ENCODE data around the gene BBS7.
A peak's percentile ranks its signal among the peaks of the same experiment; 100 is the strongest.

BBS7 gene

DNA sequence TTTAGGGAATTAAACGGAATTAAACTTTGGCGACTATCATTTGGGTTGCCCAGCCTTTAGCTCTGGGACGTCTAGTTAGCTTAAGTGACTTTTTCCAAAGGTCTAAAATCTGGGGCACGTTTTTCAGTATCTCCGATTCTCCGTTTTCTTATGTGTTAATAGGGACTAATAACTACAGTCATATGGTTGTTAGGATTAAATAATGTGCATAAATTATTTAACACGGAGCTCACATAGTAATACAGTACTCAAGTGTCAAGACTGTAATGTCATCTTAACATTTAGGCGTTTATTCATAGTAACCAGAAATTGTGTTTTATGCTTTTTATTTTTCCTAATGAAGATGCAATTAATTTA lies 46.1 kb downstream of the BBS7 start:
- no peak for DNase-seq

DNA sequence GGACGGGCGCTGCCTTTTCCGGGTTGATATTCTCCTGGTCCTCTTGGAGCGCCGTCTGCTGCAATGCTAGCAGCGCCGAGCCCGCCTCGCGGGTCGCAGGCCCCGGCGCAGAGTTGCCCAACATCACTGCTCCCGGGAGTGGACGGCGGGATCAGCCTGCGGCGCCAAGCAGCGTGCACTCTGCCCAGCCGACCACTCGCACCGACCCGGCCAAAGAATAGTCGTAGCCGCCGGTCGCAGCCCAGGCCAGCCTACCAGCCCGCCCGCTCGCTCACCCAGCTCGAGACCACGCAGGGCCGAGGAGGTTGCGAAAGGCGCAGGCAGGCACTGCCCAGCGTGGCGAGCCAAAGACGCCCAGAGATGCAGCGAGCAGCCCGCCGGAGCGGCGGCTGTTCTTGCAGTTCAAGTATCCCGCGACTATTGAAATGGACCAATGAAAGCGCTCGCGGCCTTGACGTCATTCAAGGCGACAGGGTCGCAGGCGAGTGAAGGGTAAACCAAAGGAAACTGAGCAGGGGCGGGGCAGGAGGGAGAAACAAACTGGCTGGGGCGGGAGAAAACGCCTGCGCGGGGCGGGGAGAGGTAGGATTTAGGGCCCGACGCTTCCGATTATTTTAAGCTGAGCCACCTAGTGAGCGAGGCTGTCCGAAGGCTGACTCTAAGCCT lies 46.6 kb downstream of the BBS7 start, which contains the start of gene CCNA2:
Gene CCNA2, minus strand, starts transcription at position 379 of the 666 bp plus-strand sequence. Its CDS starts 255 bp downstream, at position 124.
- DNase-seq, result peak; percentile 93

DNA sequence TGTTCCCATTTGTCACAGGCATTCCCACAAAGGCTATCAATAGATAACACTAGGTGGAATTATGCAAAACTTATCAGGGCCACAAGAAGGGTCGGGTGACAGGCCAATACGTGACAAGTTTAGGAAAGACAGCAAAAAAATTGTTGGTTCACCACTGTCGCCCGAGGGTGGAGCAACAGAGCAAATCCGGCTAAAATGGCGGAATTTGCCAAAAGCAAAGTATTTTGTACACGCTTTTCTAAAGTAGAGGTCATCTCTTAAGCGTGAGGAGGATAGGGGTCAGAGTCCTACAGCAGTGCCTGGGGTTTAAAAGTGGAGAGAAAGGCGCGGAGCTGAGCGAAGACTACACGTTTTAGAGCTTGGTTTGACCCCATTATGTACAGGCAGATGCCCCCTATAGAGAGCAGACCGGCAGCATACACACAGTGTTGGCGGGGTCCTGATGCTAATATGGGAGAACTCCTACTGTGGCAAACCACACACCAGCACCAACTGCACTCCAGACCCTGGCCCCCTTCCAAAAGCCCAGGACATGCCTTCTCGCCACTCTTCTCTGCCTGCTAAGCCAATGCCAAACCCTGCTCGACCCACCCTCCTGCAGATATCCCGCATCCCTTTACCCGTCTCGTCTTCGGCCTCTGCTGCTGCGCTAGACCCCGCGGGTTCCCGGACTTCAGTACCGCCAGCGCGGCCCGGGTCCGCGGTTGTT lies 47.3 kb downstream of the BBS7 start:
- DNase-seq, result peak; percentile 9

DNA sequence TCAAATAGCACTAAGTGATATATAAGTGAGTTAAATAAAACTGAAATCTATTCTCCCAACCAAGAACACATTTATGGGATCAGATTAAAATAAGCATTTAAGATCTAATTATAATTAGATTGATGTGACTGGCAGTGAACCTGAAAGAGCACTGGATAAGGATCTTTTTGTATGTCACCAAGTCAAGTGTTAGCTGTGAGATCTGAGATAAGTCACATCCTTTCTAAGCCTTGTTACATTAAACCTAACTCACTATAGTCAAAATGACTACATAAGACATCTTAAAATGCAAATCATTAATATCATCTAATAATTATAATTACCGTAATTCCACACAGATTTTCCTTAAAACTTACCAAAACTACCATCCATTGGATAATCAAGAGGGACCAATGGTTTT lies 48.2 kb downstream of the BBS7 start:
- no peak for DNase-seq

DNA sequence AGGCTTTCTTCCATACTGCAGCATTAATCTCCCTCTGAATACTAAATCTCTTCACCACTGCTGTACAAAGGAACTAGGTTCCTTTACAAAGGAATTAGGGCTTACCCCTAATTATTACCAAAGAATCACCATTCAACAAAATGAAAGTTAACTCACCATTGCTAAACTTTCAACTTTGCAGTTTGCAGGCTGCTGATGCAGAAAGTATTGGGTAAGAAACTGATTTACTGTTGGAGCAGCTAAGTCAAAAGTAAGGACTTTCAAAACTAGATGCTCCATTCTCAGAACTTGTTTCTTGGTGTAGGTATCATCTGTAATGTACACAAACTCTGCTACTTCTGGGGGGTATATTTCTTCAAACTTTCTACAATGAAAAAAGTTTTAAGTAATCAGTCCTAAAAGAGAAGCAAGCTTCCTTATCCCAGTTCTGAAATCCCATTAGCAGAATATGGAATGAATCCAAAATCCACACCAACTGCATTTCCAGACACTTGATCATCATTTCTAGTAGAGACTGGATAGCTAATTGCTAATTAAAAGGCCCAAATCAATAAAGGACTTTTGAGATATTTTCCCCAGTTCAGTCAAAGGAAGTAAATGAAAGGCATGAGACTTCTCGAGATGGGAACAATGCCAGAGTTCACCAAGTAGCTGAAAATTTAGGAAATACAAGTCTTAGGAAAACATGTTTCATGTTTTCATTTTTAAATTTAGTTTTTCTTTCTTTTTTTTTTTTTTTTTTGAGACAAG lies 50.9 kb downstream of the BBS7 start:
- no peak for DNase-seq

DNA sequence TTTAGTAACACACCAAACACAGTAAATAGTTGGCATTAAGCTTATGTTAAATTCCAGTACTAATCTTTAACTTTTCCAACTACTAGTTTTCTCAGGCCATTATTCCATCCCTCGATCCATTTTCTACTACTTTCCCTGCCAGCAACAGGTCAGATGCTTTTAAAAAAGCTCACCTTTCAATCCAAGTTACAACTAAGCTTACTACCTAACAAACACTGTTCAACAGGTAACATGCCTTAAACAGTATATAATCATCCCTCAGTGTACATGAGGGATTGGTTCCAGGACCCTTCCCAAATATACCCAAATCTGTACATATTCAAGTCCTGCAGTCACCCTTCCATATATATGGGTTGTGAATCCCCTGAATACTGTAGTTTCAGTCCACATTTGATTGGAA lies 52.1 kb downstream of the BBS7 start:
- DNase-seq, result no peak

DNA sequence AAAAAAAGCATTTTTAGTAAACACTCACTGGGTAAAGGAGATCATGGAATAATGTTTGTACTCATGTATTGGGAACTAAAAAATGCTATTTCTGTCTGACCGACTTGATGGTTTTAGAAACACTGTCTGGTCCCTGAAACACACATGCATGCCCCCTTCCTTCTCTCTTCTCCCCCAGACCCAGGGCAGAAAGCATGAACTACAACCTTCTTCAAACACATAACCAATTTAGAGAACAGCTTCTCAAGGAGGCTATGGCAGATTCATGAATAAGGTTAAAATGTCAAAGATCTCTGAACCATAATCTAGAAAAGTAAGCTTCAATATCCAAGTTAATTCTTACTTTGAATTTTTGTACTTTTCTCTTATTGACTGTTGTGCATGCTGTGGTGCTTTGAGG lies 52.6 kb downstream of the BBS7 start:
- no peak for DNase-seq

DNA sequence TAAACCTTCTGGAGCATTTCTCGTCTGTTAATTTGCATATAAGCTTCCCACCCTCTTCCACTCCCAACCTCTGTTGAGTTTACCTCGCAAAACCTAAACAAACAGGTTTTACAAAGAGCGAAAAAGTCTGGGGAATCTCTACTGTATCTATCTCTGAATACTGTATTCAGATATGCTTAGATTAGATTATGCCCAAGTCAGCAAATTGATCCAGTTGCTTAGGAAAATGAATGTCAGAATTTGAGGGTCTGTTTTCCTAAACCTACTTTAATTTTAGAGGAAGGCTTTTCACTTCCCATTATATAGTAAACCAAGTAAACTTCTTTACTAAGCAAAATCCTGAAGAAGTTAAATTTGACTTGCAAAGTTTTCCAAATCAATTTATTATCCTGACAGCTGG lies 53.3 kb downstream of the BBS7 start:
- DNase-seq, result no peak

DNA sequence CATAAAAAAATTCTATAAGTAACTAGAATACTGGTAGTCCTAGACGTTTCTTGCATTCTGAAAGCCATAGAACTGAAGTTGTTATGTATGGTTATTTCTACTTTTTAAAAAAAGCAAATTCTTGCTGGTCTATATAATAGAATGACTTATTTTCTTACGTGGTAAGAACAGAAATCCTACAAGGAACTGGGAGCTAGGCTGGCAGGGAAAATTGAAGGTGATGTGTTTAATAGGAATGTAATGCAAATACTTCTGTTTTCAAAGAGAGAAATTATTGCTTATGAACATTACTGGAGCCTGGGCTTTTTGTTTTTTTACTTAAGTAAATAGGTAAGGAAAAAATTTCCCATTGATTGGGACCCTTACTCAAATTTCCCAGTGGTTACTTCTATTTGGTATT lies 55.5 kb downstream of the BBS7 start:
- no peak for DNase-seq

DNA sequence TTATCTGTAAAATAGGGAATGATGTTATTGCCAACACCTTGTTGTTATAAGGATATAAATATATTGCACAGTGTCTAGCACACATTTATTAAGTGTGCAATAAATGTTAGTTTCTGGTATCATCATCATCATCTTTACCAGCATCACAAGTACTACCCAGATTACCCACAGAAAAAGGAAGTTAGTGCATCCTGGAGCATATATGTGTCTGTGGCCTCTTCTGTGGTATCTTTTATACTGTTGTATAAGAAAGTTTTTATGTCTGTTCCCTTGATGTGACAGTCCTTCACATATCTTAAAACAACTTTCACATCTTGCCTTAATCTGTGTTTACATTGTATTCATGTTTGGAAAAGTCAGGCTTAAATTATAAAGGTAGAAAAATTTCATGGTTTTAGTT lies 59.2 kb downstream of the BBS7 start:
- no peak for DNase-seq

DNA sequence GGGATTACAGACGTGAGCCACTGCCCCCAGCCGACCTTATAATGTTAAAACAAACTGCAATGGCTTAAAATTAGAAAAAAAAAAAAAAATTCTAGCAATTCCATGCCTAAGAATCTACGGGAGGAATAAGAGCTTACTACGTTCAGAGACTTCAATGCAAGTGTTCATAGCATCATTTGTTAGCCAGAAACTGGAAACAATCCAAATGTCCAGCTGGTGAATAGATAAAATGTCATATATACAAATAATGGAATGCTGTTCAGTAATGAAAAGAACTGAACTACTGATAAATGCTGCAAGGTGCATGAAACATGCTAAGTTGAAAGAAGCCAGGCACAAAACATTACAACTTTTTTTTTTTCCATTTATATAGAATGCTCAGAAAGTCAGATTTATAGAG lies 63.9 kb downstream of the BBS7 start:
- DNase-seq, result no peak

DNA sequence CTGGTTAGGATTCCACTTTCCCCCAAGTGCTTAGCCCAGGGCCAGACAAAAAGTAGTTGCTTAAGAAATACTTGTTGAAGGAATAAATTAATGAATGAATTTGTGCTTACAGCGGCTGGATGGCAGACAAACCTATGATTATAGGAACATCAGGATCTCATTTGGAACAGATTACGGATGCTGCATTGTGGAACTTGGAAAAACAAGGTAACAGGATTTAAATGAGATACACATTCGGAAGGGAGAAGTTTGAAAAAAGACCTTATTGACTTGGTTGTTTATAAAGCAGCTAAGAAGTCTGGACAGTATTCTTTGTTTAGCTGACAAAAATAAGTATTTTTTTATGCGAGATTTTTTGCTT lies 68.6 kb downstream of the BBS7 start:
- no peak for DNase-seq

DNA sequence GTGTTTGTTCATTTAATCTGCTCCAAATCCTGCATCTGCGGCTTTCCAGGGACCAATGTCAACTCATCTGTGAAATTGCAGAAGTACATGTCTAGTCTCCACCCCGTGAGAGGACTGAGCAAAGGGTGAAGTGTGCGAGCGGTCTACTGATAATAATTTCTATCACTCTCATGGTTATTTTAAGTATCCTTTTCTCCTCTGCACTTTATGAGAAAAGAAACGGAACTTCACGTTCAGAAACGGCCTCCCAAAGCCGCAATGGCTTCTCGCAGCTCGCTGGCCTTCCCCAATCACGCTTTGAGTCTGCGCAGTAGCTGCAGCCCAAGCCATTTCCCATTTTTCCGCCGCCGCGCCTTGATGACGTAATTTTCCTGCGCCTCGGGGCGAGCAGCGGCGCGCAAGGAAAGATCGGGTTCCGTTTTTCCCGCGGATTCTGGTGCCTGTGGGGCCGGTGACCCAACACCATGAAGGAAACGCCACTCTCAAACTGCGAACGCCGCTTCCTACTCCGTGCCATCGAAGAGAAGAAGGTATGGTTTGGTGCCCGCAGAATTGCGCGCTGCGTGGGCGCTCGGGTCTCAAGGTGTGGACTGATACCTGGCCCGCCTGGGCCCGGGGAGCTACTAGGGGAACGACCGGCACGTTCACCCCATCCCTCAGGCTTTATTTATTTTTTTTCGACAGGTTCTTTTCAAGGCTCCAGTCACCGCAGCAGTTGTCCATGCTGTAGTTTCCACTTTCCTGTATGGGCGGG lies 69.1 kb downstream of the BBS7 start, which contains the start of gene EXOSC9:
Gene EXOSC9, plus strand, starts transcription at position 363 of the 754 bp plus-strand sequence. Its CDS starts 102 bp downstream, at position 465.
- DNase-seq, result peak; percentile 88

DNA sequence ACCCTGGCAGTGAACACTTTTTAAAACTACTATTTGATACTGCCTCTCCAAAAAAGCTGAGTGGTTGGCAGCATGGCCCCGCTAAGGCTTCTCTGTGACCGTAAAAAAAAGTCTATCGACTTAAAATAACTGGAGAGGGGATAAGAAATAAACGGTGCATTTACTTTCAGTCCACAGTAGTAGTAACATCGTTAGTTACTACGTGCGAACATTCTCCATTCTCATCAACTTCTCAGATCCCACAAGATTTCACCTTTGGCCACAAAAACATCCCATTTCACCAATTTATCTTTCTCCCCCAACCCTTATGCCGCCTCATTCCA lies 69.7 kb downstream of the BBS7 start:
- no peak for DNase-seq

DNA sequence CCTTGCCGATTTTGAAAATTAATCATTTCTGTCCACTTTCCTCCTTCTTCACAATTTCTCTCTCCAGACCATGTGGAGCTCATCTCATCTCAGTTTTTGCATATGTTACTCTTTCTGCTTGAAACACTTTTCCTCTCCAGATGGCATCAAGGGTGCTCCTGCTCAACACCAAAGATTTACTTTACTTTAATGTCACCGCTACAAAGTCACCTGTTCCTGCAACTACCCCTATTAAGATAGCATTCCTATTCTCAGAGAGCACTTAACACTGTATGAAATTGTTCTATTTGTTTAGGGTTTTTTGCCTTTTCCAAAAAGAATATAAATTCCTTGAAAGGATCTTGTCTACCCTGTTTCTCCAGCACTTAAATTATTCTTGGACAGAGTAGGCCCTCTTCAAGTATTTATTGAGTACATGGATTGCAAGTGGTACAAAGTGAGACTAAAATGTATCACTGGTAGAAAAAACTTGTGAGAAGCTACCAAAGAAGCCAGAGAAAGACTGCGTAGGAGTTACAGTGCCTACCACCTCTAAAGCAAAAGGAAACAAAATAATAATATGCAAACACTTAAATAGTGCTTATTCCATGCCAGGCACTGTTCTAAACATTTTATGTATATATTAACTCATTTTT lies 70.3 kb downstream of the BBS7 start:
- no peak for DNase-seq

DNA sequence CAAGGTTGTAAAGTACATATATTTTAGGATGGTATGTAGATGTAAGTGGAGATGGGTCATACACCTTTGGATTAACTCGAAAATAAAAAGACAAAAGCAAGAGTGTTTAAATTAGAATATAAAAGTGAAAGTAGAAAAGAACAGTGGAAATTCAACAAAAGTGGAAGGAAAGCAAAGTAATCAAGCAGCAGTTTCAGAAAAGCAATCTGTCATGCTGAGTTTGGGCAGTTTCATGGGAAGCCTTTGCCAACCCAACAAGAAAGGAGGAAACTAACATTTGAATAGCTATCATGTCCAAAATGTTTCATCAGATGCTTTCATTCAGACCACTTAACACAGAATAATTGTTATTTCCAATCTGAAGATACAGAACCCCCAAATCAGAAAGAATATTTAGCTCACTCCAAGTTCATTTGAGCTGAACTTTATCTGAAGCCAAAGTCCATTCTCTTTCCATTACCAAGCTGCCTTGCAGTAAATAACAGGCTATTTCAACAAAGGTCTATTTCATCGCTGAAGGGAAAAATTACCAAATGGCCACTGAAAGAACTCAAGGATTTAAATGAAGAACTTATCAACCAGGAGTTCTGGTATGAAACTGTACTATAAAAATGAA lies 71.0 kb downstream of the BBS7 start:
- DNase-seq, result no peak

DNA sequence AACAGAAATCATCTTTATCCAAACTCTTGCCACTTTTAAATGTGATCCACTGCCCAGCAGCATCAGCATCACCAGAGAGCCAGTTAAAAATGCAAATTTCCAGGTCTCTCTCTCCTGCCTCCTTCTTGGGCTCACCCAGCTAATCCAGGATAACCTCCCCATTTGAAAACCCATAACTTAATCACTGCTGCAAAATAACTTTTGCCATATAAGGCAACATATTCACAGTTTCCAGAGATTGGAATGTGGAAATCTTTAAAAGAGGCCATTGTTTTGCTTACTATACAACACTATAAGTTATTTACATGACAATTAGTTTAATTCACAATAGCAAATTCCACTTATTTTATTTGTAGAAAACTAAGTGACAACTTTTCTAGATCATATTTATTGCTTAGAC lies 74.0 kb downstream of the BBS7 start:
- no peak for DNase-seq

DNA sequence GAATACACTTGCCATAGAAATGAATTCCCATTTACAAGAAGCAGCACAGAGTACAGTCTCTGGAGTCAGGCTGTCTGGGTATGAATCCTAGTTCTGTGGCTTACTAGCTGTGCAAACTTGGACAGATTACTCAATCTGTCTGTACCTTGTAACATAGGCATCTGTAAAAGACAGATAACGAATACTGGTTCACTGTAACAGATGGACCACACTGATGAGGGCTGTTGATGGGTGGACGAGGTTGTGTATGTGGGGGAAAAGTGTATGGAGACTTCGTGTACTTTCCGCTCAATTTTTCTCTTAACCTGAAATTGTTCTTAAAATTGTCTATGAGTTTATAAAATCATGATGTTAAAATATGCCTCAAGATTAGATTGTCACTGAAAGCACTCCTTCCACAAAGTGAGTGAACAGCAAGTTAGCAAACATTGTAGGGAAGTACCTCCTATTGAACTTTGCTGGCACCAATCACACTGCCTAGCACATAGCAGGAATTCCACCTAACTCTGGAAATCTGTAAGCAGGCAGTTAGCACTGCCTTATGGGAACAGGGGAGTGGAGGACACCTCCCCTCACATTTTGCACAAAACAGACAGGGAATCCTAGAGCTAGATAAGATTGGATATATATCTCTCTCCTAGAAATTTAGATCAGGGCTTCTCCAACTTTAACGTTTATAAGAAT lies 75.6 kb downstream of the BBS7 start:
- peak; percentile 30 for DNase-seq

DNA sequence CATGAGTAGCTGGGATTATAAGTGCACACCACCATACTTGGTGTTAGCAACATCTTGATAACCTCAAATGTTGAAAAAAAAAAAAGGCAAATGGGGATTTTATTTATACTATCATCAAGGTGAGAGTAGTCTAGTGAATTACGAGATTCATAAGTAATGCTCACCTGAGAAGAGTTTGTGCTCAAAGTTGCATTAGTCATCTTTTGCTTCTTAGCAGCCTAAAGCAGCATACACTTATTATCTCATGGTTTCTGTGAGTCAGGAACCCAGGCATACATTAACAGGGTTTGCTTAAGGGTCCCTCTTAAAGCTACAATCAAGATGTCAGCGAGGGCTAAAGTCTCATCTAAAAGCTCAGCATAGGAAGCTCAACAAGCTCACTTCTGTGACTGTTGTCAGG lies 77.3 kb downstream of the BBS7 start:
- DNase-seq, result no peak

DNA sequence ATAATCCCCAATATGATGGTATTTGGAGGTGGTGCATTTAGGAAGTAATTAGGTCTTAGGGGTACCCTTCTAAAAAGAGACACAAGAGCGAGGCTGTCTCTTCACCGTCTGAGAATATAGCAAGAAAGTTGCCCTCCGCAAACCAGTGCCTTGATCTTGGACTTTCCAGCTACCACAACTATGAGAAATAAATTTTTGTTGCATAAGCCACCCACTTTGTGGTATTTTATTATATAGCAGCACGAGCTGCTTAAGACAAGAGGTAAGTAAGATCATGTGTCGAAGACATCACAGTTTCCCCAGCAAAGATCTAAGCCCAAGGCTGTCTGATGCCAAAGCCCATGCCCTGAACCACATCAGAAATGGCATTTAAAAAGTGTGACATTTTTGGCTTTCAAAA lies 78.8 kb downstream of the BBS7 start:
- no peak for DNase-seq

DNA sequence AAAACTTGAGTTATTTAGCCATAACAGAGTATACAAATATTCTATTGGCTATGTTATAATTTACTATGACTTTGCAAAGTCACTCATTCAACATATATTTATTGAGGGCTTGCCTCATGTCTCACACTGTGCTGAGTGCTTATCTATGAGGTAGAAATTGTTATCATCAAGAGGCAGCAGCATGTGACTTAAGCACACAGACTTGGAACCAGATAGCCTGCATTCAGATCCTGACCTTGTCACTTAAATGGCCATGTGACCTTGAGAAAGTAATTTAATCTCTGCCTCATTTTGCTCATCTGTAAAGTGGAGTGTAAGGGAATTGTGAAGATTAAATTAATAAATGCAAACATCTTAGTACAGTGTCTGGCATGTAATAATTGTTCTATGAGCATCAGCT lies 79.3 kb downstream of the BBS7 start:
- no peak for DNase-seq

All from NCI-H226 (cell line).